Chondrocyte (in vitro differentiated cells): ENCODE results near the gene DDR1. TPM values are rescaled to one million over a fixed set of nuclear protein-coding genes. Genes with fewer than 3 reads are reported as not detected.

Source experiments
- DNase-seq: peaks from one replicate; pipeline ENCODE4 v3.0.0; 2021; ENCODE audit warnings: mixed read lengths, low spot score
- H3K27ac Mint-ChIP-seq: one replicate; pipeline ENCODE4 v1.8.0; 2021; ENCODE audit warnings: mild to moderate bottlenecking, moderate library complexity, mixed read lengths; ENCODE audit not compliant: unreplicated experiment
- H3K27me3 Mint-ChIP-seq: 2 replicates; pipeline ENCODE4 v1.8.0; 2021; ENCODE audit warnings: low read depth, mixed read lengths
- H3K36me3 Mint-ChIP-seq: 2 replicates; pipeline ENCODE4 v1.8.0; 2021; ENCODE audit warnings: low read depth, mixed read lengths
- H3K4me1 Mint-ChIP-seq: 2 replicates; pipeline ENCODE4 v1.8.0; 2021; ENCODE audit warnings: low read depth, mild to moderate bottlenecking, mixed read lengths
- H3K4me3 Mint-ChIP-seq: one replicate; pipeline ENCODE4 v1.8.0; 2021; ENCODE audit warnings: mild to moderate bottlenecking, moderate library complexity, mixed read lengths; ENCODE audit not compliant: unreplicated experiment
- H3K9me3 Mint-ChIP-seq: 2 replicates; pipeline ENCODE4 v1.8.0; 2021; ENCODE audit warnings: low read depth, mixed read lengths
- CTCF ChIP-seq: fragments of 200-600 bp; sonication (generic); IDR thresholded peaks from 2 replicates; pipeline ENCODE4 v1.5.0; 2021; ENCODE audit warnings: antibody characterized with exemption, mild to moderate bottlenecking, moderate library complexity
- microRNA-seq: library from miRNA; unstranded; fragments of <30 nt; microRNA quantifications from one replicate; pipeline ENCODE4 v1.2.0, GENCODE V29; 2020; ENCODE audit warnings: borderline number of aligned reads
- total RNA-seq: library from RNA; stranded (reverse); gene quantifications from 3 replicates; pipeline ENCODE4 v1.2.1, GENCODE V29; 2021

Gene DDR1
- total RNA-seq, 1 donor from 2014 or later: 112 TPM

GRCh38 chr6:30944051-30944450 is 59.7 kb downstream of the DDR1 start:
- H3K4me3 Mint-ChIP-seq: no peak overlapping the region
- peaks cover 13% of the 10 kb centered on the region for H3K27me3 Mint-ChIP-seq
- H3K4me1 Mint-ChIP-seq: peaks cover 12% of the 10 kb centered on the region
- no peak for DNase-seq
- no peaks in the 10 kb centered on the region for H3K36me3 Mint-ChIP-seq
- peak overlapping the region; percentile 55 for H3K27ac Mint-ChIP-seq
- no peaks in the 10 kb centered on the region for H3K9me3 Mint-ChIP-seq
- TF ChIP-seq CTCF: no peak

GRCh38 chr6:30945281-30945680 is 61.0 kb downstream of the DDR1 start:
- Mint-ChIP-seq H3K9me3 (no peaks in the 10 kb centered on the region), H3K27ac (no peak overlapping the region), H3K27me3 (peaks cover 24% of the 10 kb centered on the region), H3K36me3 (peaks cover 6% of the 10 kb centered on the region), H3K4me1 (peaks cover 12% of the 10 kb centered on the region), H3K4me3 (no peak overlapping the region)
- DNase-seq: no peak
- TF ChIP-seq CTCF: no peak

GRCh38 chr6:30947231-30947630 is 62.9 kb downstream of the DDR1 start:
- Mint-ChIP-seq H3K9me3 (peaks cover 18% of the 10 kb centered on the region), H3K27ac (no peak overlapping the region), H3K4me1 (peaks cover 8% of the 10 kb centered on the region), H3K4me3 (no peak overlapping the region), H3K27me3 (peaks cover 42% of the 10 kb centered on the region), H3K36me3 (peaks cover 15% of the 10 kb centered on the region)
- TF ChIP-seq CTCF: no peak
- DNase-seq: no peak

GRCh38 chr6:30948811-30949210 is 64.5 kb downstream of the DDR1 start:
- Mint-ChIP-seq H3K4me3 (no peak overlapping the region), H3K36me3 (peaks cover 15% of the 10 kb centered on the region), H3K4me1 (no peaks in the 10 kb centered on the region), H3K27ac (no peak overlapping the region), H3K27me3 (peaks cover 50% of the 10 kb centered on the region), H3K9me3 (peaks cover 18% of the 10 kb centered on the region)
- no peak for TF ChIP-seq CTCF
- DNase-seq: no peak

Small RNAs within 50 kb of the gene (microRNA-seq; reads per million reads assigned to microRNA genes)
- 7.2 reads per million, percentile 12 among the genes with 10 or more reads in this experiment for gene MIR4640

Other genes with a start within 250 kb of the DDR1 start
- gene C6orf136, start 237.4 kb upstream of the DDR1 start, total RNA-seq: 11.5 to 18.3 TPM (median 13.4 TPM) in 3 replicates
- gene DHX16, start 211.5 kb upstream of the DDR1 start, total RNA-seq: 20.4 to 29.6 TPM (median 22.6 TPM) in 3 replicates
- gene PPP1R18, start 197.9 kb upstream of the DDR1 start, total RNA-seq: 99.9 to 171 TPM (median 165 TPM) in 3 replicates
- gene NRM, start 193.5 kb upstream of the DDR1 start, total RNA-seq: 18.6 to 26.3 TPM (median 20.0 TPM) in 3 replicates
- gene MDC1, start 167.2 kb upstream of the DDR1 start, total RNA-seq: 25.5 to 33.5 TPM (median 33.1 TPM) in 3 replicates
- gene TUBB, start 164.2 kb upstream of the DDR1 start, total RNA-seq: 681 to 975 TPM (median 692 TPM) in 3 replicates
- gene FLOT1, start 141.8 kb upstream of the DDR1 start, total RNA-seq: 66.8 to 72.7 TPM (median 69.1 TPM) in 3 replicates
- gene IER3, start 140.0 kb upstream of the DDR1 start, total RNA-seq: 332 to 354 TPM (median 333 TPM) in 3 replicates
- 39.5 to 54.6 TPM (median 40.1 TPM) in 3 replicates for gene GTF2H4, start 23.7 kb downstream of the DDR1 start, total RNA-seq
- 33.1 to 48.0 TPM (median 33.8 TPM) in 3 replicates for gene VARS2, start 29.7 kb downstream of the DDR1 start, total RNA-seq
- gene SFTA2, start 47.7 kb downstream of the DDR1 start, total RNA-seq: not detected in 3 replicates
- 0.07 TPM in 1 of 3 replicates, not detected in the others for gene MUCL3, start 56.5 kb downstream of the DDR1 start, total RNA-seq
- gene MUC21, start 99.2 kb downstream of the DDR1 start, total RNA-seq: not detected in 3 replicates
- gene MUC22, start 126.0 kb downstream of the DDR1 start, total RNA-seq: not detected in 3 replicates
- gene C6orf15, start 228.1 kb downstream of the DDR1 start, total RNA-seq: 0.37 TPM in 1 of 3 replicates, not detected in the others
- 4.2 to 6.0 TPM (median 5.5 TPM) in 3 replicates for gene PSORS1C1, start 230.3 kb downstream of the DDR1 start, total RNA-seq
- gene CDSN, start 235.9 kb downstream of the DDR1 start, total RNA-seq: 0.12 TPM in 1 of 3 replicates, not detected in the others